ENCODE measurements around the gene CNPY1.

The CNPY1 gene

DNA sequence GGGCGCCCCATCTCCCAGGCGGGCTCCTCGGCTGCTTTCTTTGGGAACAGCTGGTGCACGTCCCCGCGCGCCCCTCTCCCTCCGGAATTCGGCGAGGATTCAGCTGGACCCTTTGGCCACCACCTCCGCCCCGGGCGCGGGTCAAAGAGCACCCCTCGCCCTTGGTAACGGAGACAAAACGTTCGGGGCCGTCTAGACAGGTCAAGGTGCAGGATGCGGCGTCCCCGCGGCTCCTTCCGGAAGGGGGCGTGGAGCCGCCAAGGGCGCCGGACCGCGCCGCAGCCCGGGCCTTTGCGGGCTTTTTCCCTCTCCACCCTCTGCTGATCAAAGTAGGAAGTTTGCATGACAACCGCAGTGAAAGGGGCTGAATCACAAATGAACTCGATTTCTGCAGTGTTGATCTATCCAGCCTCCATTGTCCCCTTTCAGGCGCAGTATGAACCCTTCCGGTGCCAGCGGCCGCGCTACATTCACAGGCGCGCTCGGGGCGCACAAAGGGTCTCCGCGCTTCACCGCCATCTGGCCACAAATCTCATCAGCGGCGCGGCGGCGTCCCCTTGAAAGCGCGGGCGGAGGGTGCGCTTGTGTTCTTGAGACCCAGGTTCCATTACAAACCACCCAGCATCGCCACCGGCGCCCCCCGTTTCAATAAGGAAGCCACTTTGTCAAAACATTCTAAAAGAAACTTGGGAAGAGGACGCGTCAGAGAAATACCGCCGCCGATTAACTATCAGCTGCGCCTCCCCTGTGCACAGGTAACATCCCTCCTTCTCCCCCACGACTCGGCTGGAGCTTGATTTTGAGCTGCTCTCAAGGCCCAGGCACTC lies 36.4 kb downstream of the CNPY1 start:
- no peak overlapping the region for H3K27ac ChIP-seq
- no peaks in the 10 kb centered on the region for H3K36me3 ChIP-seq (ENCODE audit: control insufficient read depth, insufficient read depth, low read length)
- TF ChIP-seq, protein P1, sequence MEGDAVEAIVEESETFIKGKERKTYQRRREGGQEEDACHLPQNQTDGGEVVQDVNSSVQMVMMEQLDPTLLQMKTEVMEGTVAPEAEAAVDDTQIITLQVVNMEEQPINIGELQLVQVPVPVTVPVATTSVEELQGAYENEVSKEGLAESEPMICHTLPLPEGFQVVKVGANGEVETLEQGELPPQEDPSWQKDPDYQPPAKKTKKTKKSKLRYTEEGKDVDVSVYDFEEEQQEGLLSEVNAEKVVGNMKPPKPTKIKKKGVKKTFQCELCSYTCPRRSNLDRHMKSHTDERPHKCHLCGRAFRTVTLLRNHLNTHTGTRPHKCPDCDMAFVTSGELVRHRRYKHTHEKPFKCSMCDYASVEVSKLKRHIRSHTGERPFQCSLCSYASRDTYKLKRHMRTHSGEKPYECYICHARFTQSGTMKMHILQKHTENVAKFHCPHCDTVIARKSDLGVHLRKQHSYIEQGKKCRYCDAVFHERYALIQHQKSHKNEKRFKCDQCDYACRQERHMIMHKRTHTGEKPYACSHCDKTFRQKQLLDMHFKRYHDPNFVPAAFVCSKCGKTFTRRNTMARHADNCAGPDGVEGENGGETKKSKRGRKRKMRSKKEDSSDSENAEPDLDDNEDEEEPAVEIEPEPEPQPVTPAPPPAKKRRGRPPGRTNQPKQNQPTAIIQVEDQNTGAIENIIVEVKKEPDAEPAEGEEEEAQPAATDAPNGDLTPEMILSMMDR (IDR thresholded peaks at IDR 0.05), result no peak
- no peak overlapping the region for H3K9ac ChIP-seq
- H3K79me2 ChIP-seq, result no peaks in the 10 kb centered on the region
- H3K4me3 ChIP-seq (ENCODE audit: low read depth, low read length), result no peak overlapping the region
- no peaks in the 10 kb centered on the region for H3K4me1 ChIP-seq
- H3K9me3 ChIP-seq (ENCODE audit: control insufficient read depth, low read length), result no peaks in the 10 kb centered on the region
- H3K27me3 ChIP-seq (ENCODE audit: control insufficient read depth, insufficient read depth, low read length), result peaks cover 12% of the 10 kb centered on the region
- no peak overlapping the region for H2AFZ ChIP-seq
- no peak overlapping the region for H3K4me2 ChIP-seq (ENCODE audit: low read length)

DNA sequence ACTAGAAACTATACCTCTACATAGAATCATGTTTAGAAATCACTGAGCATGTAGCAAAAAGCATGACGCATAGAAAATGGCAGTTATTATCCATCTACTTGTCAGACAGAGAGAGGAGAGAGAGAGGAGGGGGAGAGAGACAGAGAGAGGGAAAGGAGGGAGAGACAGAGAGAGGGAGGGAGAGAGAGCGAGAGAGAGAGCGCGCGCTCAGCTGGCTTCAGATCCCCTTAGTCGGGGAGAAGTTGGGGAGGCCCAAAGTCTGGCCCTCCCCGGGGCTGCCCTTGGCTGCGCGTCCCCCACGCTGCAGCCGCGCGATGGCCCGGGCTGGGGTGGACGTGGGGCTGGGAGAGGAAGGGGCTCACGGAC lies 37.0 kb downstream of the CNPY1 start:
- Histone ChIP-seq H2AFZ (no peak overlapping the region), H3K27ac (no peak overlapping the region), H3K27me3 (ENCODE audit: control insufficient read depth, insufficient read depth, low read length) (peaks cover 12% of the 10 kb centered on the region), H3K4me3 (ENCODE audit: low read depth, low read length) (no peak overlapping the region), H3K4me2 (ENCODE audit: low read length) (no peak overlapping the region), H3K79me2 (no peaks in the 10 kb centered on the region), H3K9ac (no peak overlapping the region), H3K36me3 (ENCODE audit: control insufficient read depth, insufficient read depth, low read length) (no peaks in the 10 kb centered on the region), H3K4me1 (no peaks in the 10 kb centered on the region), H3K9me3 (ENCODE audit: control insufficient read depth, low read length) (no peaks in the 10 kb centered on the region)
- TF ChIP-seq, protein P1 (IDR thresholded peaks at IDR 0.05), result no peak

DNA sequence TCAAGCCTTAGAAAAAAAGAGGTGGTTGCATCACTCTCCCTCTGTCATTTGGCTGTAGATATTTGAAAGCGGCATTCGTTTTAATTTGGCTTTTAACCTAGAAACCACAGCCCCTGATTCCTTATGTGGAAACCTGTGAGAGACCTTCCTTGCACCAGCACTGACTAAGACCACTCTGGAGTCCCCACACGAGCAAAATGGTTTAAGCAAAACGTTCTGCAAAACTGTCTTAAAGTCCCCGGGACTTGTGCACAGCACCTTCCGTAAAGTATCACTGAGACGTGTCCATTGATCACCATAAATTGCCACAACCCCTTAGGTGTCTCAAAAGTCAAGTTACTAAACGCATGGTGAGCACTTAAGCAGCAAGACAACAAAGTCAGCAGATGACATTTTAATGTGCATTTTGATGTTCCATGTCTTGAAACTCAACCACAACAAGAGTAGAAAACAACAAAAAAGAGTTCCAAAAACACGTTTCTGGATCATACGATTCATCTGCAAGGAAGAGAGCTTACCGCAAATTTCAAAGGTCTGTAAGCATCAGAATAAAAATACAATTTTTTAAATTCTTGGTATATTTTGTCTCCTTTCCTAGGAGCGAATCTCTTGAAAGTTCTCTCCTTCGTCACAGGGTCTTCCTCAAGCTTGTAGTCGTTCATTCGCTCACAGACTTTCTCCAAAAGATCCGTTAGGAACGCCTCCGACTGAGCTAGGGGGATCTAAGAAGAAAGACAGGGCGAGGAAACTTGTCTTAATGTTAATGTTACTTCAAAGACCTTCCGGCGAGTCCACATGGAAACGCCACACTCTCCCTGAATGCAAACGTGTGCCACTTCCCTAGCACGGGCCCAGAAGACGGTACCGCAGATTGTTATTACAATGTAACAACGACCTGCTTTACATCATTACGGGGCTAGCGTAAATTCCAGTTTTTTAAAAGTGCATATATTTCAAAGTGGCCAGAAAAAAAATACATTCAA lies 37.7 kb downstream of the CNPY1 start:
- Histone ChIP-seq H3K9ac (no peak overlapping the region), H3K79me2 (no peaks in the 10 kb centered on the region), H3K9me3 (ENCODE audit: control insufficient read depth, low read length) (no peaks in the 10 kb centered on the region), H2AFZ (no peak overlapping the region), H3K27me3 (ENCODE audit: control insufficient read depth, insufficient read depth, low read length) (peaks cover 12% of the 10 kb centered on the region), H3K4me2 (ENCODE audit: low read length) (no peak overlapping the region), H3K4me1 (no peaks in the 10 kb centered on the region), H3K27ac (no peak overlapping the region), H3K4me3 (ENCODE audit: low read depth, low read length) (no peak overlapping the region), H3K36me3 (ENCODE audit: control insufficient read depth, insufficient read depth, low read length) (no peaks in the 10 kb centered on the region)
- TF ChIP-seq, protein P1 (IDR thresholded peaks at IDR 0.05), result no peak

DNA sequence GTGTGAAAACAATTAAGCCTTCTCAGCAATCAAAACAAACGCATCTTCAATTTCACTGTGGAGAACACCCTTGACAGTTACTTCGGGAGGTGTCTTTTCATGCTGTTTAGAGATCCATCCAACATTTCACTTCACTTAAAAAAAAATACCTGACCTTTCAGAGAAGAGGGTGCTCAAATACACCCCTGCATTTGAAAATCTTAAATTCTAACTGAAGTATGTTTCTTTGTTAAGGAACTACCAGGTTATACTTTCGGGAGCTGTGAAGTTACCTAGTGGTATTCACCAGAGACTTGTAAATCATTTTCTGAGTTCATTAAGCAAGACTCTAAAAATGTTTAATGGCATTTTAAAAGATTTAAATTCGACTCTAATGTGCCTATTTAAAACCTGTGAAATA lies 38.8 kb downstream of the CNPY1 start:
- peaks cover 12% of the 10 kb centered on the region for H3K27me3 ChIP-seq (ENCODE audit: control insufficient read depth, insufficient read depth, low read length)
- no peaks in the 10 kb centered on the region for H3K36me3 ChIP-seq (ENCODE audit: control insufficient read depth, insufficient read depth, low read length)
- H3K9me3 ChIP-seq (ENCODE audit: control insufficient read depth, low read length), result no peaks in the 10 kb centered on the region
- TF ChIP-seq, protein P1 (IDR thresholded peaks at IDR 0.05), result no peak
- H3K4me3 ChIP-seq (ENCODE audit: low read depth, low read length), result no peak overlapping the region
- H3K9ac ChIP-seq, result no peak overlapping the region
- H3K4me1 ChIP-seq, result no peaks in the 10 kb centered on the region
- H3K27ac ChIP-seq, result no peak overlapping the region
- no peaks in the 10 kb centered on the region for H3K79me2 ChIP-seq
- no peak overlapping the region for H3K4me2 ChIP-seq (ENCODE audit: low read length)
- no peak overlapping the region for H2AFZ ChIP-seq

Data from parathyroid adenoma (tissue), 2 donors.